ENCODE measurements around the gene HDAC1. TPM values are rescaled to one million over a fixed set of nuclear protein-coding genes. Genes with fewer than 3 reads are reported as not detected.

Gene HDAC1
- total RNA-seq, 2 experiments from 2014 or later, result 56.9 to 61.0 TPM

GRCh38 chr1:32263744-32264143 is 28.1 kb upstream of the HDAC1 start:
- Histone ChIP-seq H3K27ac (ENCODE audit: low read depth in 1 of 2, low read length in 2 of 2) (peak overlapping the region; percentile 32 to 69), H3K9me3 (ENCODE audit: control insufficient read depth in 1 of 2, insufficient read depth in 1 of 2, low read length in 2 of 2) (no peaks in the 10 kb centered on the region)

GRCh38 chr1:32265846-32266245 is 26.0 kb upstream of the HDAC1 start:
- ChIA-PET POLR2A (interaction anchor here (1.1 to 20.9 kb wide), 6 partner anchors 13 to 128 kb away, joined by 3 to 543 read pairs (median 5); partner anchors contain the start of genes BSDC1, CCDC28B, FAM167B and HDAC1), CTCF (interaction anchor here (0.6 to 2.0 kb wide), 4 partner anchors 18 to 230 kb away, joined by 3 to 11 read pairs (median 4); no protein-coding TSS in a partner anchor)
- DNase-seq (no peak), ATAC-seq (ENCODE audit: poor library complexity) (no peak)
- intact Hi-C loops (cut with DNase I, micrococcal nuclease), result no loop called here
- Mint-ChIP-seq H3K4me3 (peak overlapping the region; percentile 43), H3K4me1 (ENCODE audit: low read depth) (peaks cover 50% of the 10 kb centered on the region), H3K27me3 (no peaks in the 10 kb centered on the region), H3K36me3 (ENCODE audit: low read depth) (peaks cover 35% of the 10 kb centered on the region), H3K27ac (peak overlapping the region; percentile 88), H3K9me3 (no peaks in the 10 kb centered on the region)
- peaks cover 48% of the 10 kb centered on the region for H3K36me3 ChIP-seq (ENCODE audit: insufficient read depth, low read length)
- H3K27ac ChIP-seq (ENCODE audit: low read depth in 1 of 2, low read length in 2 of 2), result peak overlapping the region; percentile 32 to 69
- H3K4me1 ChIP-seq (ENCODE audit: insufficient read depth, low read length), result peaks cover 91% of the 10 kb centered on the region
- H3K4me3 ChIP-seq (ENCODE audit: low read length), result no peak overlapping the region
- TF ChIP-seq CTCF (IDR thresholded peaks at IDR 0.05), result no peak
- H3K9me3 ChIP-seq (ENCODE audit: control insufficient read depth in 1 of 2, insufficient read depth in 1 of 2, low read length in 2 of 2), result no peaks in the 10 kb centered on the region
- H3K27me3 ChIP-seq (ENCODE audit: control insufficient read depth in 1 of 2, insufficient read depth in 2 of 2, low read length in 2 of 2), result no peaks in the 10 kb centered on the region

More at GRCh38 chr1:32263744-32264143, 28.1 kb upstream of the HDAC1 start:
- no peaks in the 10 kb centered on the region for H3K27me3 Mint-ChIP-seq
- peak overlapping the region; percentile 88 for H3K27ac Mint-ChIP-seq
- ATAC-seq (ENCODE audit: poor library complexity), result peak; percentile 71
- intact Hi-C loops (cut with DNase I, micrococcal nuclease), result loop anchor here (1.0 to 5.0 kb wide), 2 partner anchors 13 to 69 kb away; no protein-coding TSS in a partner anchor
- peaks cover 96% of the 10 kb centered on the region for H3K4me1 ChIP-seq (ENCODE audit: insufficient read depth, low read length)
- H3K27me3 ChIP-seq (ENCODE audit: control insufficient read depth in 1 of 2, insufficient read depth in 2 of 2, low read length in 2 of 2), result no peaks in the 10 kb centered on the region
- peaks cover 51% of the 10 kb centered on the region for H3K4me1 Mint-ChIP-seq (ENCODE audit: low read depth)
- H3K36me3 ChIP-seq (ENCODE audit: insufficient read depth, low read length), result peaks cover 50% of the 10 kb centered on the region
- H3K4me3 Mint-ChIP-seq, result peak overlapping the region; percentile 68
- no peaks in the 10 kb centered on the region for H3K9me3 Mint-ChIP-seq
- ChIA-PET POLR2A (interaction anchor here (0.9 to 20.9 kb wide), 4 partner anchors 10 to 33 kb away, joined by 3 to 543 read pairs (median 4); partner anchors contain the start of genes FAM167B and LCK), CTCF (interaction anchor here (7.5 kb wide), 1 partner anchor 15 kb away, joined by 40 read pairs; no protein-coding TSS in a partner anchor)
- peak in 4 of 14 experiments; percentile 41 to 52 (median 48) for DNase-seq
- H3K4me3 ChIP-seq (ENCODE audit: low read length), result peak overlapping the region; percentile 24
- no peak for TF ChIP-seq CTCF (IDR thresholded peaks at IDR 0.05)
- peaks cover 42% of the 10 kb centered on the region for H3K36me3 Mint-ChIP-seq (ENCODE audit: low read depth)

- peak overlapping the region; percentile 52 to 57 for H3K27ac ChIP-seq (ENCODE audit: low read depth in 1 of 2, low read length in 2 of 2)
- no peak for TF ChIP-seq CTCF (IDR thresholded peaks at IDR 0.05)
- H3K4me1 Mint-ChIP-seq (ENCODE audit: low read depth), result peaks cover 60% of the 10 kb centered on the region
- H3K4me3 Mint-ChIP-seq, result peak overlapping the region; percentile 81
- no peaks in the 10 kb centered on the region for H3K27me3 Mint-ChIP-seq
- ChIA-PET POLR2A (interaction anchor here (0.6 to 20.9 kb wide), 9 partner anchors 14 to 677 kb away, joined by 3 to 543 read pairs (median 7); partner anchors contain the start of genes BSDC1, FAM167B, HDAC1 and LCK), CTCF (no interaction called here)
- H3K4me3 ChIP-seq (ENCODE audit: low read length), result no peak overlapping the region
- H3K27me3 ChIP-seq (ENCODE audit: control insufficient read depth in 1 of 2, insufficient read depth in 2 of 2, low read length in 2 of 2), result no peaks in the 10 kb centered on the region
- peaks cover 46% of the 10 kb centered on the region for H3K36me3 Mint-ChIP-seq (ENCODE audit: low read depth)
- DNase-seq, result peak in 4 of 14 experiments; percentile 21 to 67 (median 58)
- H3K4me1 ChIP-seq (ENCODE audit: insufficient read depth, low read length), result peaks cover 91% of the 10 kb centered on the region
- H3K9me3 ChIP-seq (ENCODE audit: control insufficient read depth in 1 of 2, insufficient read depth in 1 of 2, low read length in 2 of 2), result no peaks in the 10 kb centered on the region
- ATAC-seq (ENCODE audit: poor library complexity), result peak; percentile 54
- H3K36me3 ChIP-seq (ENCODE audit: insufficient read depth, low read length), result peaks cover 43% of the 10 kb centered on the region
- peak overlapping the region; percentile 92 for H3K27ac Mint-ChIP-seq
- H3K9me3 Mint-ChIP-seq, result no peaks in the 10 kb centered on the region
- intact Hi-C loops (cut with DNase I, micrococcal nuclease), result no loop called here
Observed at GRCh38 chr1:32266921-32267591, 24.8 kb upstream of the HDAC1 start.
